Stimulated activated CD4-positive, alpha-beta T cell treated with anti-CD3 and anti-CD28 coated beads, TNF-alpha, amount 100 ng/mL, for 1 hour (primary cell): ENCODE measurements around the gene PSAPL1.

Experiments
- DNase-seq, 3 donors: peaks; one replicate each; pipeline ENCODE4 v3.0.0-alpha.2; 2020; ENCODE audit warnings: low read depth in 3 of 3, low spot score in 1 of 3

Gene PSAPL1

DNA sequence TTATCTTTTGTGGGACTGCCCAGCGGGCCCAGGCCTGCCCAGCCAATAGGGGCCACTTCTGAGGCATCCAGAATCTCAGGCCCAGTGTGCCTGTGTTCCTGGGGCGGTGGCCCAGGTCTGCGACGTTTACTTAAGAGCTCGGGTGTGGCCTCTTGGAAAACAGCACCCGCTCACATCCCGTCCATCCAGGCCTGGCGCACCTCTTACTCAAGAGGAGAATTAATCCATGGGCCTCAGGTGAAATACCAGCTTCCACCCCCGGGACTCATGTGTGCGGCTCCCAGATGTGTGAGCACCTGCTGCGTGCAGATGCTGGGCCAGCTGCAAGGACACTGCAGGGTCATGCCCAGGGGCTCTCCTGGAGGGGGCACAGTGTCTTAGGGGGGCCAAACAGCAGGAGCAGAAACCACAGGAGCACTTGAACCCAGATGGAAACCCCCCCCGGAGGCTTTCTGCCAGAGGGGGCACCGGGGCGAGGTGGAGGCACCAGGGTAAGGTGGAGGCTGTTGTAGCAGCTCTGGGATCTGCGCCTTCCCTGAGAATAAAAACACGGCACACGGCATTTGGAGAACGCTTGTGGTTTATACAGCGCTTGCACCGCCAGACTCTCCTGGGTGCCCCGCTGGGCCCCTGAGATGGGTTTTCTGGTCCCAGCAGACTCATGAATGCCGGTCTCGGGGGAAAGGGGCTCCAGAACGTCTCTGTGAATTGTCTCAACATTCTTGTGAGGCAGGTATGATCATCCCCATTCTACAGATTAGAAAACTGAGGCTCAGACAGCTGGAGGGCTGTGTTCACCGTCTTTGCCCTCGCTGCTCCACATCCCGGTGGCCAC is 2.8 kb downstream of the PSAPL1 start:
- DNase-seq = no peak

DNA sequence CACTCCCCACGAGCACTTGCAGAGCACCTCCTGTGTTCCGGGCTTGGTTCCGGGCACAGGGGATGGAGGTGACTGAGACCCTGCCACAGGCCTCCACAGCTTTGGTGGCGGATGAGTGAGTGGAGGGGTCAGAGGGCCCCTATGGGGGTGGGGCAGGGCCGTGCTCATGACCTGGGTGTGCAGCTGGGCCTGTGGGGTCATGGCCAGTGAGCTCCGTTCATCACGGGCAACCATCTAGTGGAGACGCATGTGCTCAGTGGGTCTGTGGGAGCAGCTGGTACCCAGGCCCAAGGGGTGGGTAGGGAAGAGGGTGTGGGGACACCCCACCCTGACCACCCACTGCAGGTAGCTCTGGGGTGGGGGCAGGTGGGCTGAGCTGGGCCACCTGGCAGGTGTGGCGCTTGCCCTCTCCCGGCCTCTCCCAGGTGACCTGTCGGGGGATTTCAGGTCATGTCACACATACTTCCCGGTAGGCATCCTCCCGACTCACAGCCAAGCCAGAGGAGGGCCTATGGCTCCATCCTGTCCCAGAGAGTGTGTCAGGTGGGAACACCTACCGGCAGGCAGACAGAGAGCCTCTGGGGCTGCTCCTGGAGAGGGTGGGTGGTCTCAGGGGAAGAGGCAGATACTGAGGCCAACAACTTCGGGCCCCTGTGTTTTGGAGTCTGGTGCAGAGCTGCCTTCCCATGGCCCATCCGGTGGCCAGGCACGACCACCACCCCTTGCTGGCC is 3.6 kb downstream of the PSAPL1 start:
- no peak for DNase-seq

DNA sequence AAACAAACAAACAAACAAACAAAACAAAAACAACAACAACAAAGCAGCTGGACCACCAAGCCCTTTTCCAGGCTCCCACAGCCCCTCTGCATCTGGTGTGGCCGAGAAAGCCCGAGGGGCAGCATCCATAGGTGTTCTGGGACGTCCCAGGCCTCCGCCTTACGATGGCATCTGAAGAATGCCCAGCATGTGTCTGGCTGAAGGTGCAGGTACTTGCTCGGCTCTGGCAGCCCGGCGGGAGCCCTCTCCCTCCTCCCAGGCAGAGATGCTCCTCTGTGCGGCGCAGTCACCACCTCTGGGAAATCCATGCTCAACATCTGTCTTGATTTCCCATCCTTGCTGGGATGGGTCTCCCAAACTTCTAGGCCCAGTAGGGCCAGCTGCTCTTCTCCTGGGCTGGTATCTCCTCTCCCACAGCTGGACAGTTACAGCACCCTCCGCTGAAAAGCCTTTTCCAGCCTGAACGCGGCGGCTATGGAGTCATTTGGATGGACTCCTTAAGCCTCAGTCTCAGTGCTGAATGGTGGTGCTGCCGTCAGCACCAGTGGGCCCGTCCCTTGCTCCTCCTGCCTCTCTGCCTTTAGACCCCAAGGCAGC is 4.3 kb downstream of the PSAPL1 start:
- no peak for DNase-seq

- no peak for DNase-seq
Observed at GRCh38 chr4:7429601-7430078, 5.1 kb downstream of the PSAPL1 start.

- no peak for DNase-seq
Observed at GRCh38 chr4:7429069-7429416, 5.7 kb downstream of the PSAPL1 start.

DNA sequence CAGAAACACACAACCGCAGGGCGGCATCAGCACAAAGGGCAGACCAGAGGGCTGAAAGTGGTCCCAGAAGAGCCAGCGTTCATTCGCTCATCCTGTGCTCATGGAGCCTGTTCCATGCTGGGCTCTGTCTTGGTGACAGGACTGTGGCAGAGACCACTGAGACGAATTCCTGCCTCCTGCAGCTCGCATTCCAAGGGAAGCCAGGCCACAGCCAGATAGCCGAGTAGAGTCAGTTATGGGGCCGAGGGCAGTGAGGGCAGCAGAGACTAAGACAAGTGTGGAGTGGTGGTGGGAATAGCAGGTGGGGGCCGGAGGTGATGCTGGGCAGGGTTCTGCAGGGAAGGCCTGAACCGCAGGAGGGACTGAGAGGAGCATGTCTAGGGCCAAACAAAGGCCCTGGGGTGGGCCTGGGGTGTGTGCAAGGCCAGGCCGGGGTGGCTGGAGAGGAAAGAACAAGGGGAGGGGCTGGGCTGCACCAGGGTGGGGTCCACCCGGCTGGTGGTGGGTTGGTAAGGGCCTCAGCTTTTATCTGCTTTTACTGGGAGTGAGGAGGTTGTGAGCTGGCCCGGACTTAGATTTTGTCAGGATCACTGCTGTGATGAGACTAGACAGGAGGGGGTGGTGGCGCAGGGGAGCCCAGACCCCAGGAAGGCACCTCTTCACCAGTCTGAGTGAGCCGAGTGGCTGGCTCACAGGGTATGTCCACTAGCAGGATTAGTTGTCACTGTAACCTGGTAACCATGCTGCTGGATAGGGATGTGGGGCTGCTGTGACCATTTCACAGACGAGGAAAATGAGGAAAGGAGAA is 6.3 kb downstream of the PSAPL1 start:
- DNase-seq = no peak

- DNase-seq = no peak
Observed at GRCh38 chr4:7427831-7428260, 6.9 kb downstream of the PSAPL1 start.

GRCh38 chr4:7427361-7427760 is 7.4 kb downstream of the PSAPL1 start:
- no peak for DNase-seq

DNA sequence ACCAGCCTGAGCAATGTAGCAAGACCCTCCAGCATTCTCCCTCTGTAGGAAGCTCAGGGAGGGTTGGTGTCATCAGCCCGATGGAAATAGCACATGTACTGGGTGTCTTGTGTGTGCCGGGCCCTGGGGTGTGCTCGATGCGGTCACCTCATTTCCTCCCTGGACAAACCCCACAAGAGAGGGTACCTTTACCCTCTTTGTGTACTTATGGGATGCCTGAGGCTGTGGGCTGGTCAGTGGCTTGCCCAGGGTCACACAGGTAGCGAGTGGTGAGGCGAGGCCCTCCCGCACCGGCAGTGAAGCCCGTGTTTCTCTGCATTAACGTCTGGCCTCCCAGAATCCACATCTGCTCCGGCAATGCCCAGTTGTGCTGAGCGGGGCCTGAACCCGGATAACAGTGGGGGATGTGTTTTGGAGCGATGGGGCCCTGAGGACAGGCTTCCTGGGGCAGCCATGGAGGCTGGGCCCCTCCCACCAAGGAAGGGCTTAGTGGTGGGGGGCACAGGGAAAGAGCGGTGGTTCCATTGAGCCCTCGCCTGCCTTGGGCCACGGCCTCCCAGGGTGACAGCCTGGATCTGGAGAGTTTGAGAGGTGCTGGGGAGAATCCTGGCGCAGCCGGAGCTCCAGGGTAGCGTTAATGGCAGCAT is 8.1 kb downstream of the PSAPL1 start:
- DNase-seq = no peak

- DNase-seq = no peak
Observed at GRCh38 chr4:7425591-7426468, 8.9 kb downstream of the PSAPL1 start.

DNA sequence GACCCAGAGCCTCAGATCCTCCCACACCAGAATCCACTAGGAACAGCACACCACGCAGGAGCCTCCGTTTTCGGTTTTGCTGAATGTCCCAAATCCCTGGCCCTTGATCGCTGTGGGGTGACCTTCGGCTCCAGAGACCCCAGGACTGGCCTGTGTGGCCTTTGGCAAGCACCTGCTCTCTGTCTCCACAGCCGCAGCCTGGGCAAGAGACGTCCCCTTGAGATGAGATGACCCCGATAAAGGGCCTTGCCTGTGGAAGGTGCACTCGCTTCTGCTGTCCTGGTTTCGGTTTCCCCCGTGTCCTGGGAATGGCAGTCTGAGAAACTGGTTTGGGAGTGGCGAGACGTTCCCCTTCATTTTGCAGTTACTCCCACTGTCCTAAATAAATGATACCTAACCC is 9.6 kb downstream of the PSAPL1 start:
- DNase-seq = no peak

- DNase-seq = no peak
Observed at GRCh38 chr4:7424553-7425111, 10.1 kb downstream of the PSAPL1 start.

DNA sequence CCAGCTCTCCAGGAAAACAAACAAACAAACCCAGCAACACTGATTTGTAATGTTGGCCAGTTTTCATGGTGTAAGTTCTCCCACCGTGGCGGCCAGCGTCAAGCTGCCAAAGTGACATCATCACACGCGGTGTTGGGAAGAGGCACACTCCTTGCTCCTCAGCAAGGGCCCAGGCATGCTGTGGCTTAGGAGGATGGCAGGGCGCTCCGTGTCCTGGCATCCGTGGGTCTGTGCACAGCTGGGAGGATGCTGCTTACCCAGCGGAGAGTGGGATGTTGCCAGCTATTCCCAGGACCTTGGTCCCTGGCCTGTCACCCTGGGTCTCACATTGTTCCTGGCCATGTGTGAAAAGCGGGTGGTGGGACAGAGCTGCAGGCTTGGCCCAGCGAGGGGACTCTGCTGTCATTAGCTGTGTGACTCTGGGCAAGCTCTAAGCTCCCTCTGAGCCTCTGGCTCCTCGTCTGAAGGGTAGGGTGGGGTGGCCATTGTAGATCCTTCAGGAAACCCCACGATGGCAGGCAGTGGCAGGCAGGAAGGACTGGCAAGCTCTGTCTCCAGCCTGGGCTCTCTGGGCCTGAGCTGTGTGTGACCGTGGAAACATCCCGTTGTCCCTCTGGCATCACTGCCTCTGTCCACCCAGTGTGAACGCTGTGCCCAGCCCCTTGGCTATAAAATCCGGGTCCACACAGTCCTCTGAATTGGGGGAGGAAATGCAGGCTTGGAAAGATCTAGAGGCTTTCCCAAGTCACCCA is 10.8 kb downstream of the PSAPL1 start:
- no peak for DNase-seq

- no peak for DNase-seq
Observed at GRCh38 chr4:7423391-7423790, 11.3 kb downstream of the PSAPL1 start.

DNA sequence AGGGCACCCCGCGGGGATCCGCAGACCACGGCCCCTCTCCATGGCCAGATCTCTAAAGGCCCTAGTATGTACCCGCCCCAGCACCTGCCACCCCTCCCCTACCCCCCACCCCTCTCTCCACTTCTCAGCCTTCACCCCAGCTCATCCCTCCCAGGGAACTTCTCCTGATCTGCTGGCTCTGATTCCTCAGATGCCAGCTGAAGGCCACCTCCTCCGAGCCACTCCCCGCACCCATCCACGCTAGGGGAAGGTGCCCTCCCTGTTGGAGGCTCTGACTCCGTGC is 11.9 kb downstream of the PSAPL1 start:
- DNase-seq = no peak

DNA sequence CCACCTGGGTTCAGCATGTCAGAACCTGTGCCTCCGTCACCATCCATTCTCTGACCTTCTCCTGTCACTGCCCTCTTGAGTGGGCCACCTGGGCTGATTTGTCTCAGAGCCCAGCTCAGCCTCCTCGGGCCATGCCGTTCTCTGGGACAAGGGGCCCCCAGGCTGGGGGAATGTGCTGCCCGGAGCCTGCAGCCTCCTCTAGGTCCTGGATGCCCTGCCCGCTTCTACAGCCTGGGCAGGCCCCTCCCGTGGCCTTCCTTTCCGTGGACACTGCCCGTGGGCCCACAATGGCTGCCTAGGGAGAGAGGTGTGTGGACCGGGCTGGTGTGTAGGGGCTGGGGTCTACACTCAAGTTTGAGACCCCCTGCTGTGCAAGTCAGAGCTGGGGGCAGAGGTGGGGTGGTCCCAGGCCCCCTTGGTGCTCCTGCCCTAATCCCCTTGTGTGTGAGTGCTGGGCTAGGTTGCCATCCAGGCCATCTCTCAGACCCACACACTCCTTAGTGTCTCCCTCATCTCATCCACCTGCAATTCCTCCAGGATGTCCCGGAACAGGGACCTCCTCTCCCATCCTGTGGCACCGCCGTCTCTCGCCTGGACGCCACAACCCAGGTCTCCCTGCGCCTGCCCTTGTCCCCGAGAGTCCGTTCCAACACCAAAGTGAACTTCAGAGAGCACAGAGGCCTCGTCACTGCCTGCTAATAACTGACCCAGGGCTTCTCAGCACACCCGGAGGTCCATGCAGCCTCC is 12.4 kb downstream of the PSAPL1 start:
- DNase-seq = no peak

DNA sequence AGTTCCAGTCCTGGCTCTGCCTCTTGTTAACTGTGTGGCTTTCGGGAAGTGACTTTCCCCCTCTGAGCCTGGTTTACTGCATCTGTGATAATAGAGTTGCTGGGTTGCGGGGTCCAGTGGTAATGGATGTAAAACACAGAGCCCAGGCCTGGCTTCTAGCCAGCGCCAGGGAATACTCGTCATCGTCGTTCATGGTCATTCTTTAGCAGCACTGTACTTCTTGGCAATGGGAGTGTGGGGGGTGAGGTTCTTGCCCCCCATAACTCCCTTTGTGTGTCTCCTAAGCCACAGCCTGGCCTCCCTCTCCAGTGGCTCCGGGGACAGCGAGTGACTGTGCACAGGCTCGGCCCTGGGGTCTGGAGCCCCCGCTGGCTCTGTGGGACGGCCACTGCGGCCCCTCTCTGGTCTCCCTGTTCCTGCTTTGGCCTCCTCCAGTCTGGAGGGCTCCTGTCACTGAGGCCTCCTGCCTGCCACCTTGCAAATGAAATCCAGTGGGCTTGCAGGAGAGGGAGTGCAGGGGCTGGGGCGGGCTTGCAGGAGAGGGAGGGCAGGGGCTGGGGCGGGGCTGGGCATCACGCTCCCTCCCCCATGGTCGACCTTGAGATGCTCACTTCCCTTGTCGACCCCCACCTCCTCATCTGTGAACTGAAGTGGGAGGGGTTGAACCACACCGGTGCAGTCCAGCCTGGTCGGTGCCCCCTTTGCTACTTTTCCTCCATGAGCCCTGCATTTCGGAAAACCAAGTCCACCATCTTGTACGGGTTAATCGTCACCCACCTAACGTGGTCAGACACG is 13.2 kb downstream of the PSAPL1 start:
- DNase-seq = no peak

GRCh38 chr4:7420661-7421040 is 14.1 kb downstream of the PSAPL1 start:
- DNase-seq = no peak
